NCI-H226 (cell line): ENCODE measurements around the gene LPP.

ENCODE experiments used
- DNase-seq: peaks from one replicate; pipeline ENCODE4 v3.0.0-alpha.2; 2015

LPP gene

DNA sequence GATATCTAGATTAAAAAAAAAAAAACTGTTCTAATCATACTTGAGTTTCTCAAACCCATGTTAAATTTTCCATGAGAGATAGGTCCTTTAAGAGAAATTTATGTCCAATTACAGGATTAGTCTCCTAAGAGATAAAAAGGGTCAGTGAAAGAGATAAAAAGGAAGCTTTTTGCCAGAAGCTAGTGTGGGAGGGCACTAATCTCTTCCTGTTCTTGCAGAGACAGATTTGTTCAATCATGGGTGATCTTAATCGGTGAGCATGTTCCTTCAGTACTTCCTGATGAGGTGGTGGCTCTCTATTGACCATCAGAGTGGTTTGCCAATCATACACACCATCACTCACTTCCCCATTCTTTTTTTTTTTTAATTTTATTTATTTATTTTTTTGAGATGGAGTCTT is 16.9 kb upstream of the LPP start:
- peak; percentile 50 for DNase-seq

DNA sequence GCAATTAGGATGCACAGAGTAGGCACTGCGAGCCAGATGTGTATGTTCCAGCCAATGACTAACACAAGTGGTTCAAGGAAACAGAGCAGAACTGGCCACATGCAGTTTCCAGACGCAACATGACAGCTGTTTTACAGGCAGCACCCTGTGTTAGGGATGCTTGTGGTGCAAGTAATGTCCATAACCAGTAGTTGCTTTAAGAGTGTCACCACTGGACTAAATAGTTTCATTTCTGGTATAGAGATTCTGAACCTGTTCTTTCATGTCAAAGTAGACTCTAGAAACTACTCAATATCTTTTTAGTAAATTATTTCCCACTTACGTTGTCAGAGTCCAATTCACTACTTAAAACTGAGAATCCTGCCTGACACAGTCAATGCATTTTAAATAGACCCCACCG is 14.5 kb upstream of the LPP start:
- no peak for DNase-seq

DNA sequence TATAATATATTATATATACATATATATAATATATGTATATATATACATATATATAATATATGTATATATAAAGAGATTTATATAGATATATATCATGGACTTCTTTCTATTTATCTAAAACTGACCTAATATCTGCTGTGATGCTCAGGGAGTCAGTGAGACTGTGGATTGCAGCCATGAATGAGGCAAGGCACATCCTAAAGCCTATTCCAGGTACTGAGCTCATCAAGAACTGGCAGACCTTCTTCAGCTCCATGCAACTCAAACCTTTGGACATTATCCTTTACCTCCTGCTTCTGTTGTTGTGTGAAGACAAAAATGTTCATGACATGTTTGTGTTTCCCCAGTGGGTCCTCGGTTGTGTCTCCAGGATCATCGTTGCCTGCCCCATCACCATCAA is 7.7 kb upstream of the LPP start:
- DNase-seq: no peak

DNA sequence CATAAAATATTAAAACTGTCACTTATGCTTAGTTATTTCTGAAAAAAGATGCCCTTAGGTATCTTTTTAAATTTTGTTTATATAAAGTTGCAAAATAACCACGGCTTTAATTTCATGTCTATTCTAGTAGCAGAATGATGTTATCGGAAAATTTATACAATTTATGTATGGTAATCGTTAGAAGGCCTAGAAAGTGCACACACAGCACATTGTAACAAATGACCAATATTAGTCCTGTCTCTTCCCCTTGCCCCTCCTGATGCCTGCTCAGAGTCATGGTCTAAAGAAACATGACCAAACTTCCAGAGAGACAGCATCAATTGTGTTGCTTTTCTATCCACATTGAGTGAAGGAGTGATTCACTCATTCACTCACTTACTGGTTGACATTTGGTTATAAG is 6.2 kb upstream of the LPP start:
- no peak for DNase-seq

DNA sequence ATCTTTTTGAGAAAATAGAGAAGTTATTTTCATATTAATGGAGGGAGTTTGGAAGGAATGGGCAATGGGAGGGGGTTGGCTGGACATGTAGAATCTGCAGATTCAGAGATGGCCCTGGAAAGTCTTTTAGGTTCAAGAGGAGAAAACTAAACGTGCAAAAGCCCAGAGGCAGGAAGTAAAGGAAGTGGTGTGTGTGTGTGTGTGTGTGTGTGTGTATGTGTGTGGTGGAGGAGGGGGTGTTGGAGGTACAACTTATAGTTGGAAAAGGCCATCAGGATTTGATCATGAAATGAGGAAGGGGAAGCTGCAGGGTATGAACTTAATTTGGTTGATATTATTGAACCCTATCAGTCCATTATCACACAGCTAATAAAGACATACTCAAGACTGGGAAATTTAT is 5.6 kb upstream of the LPP start:
- DNase-seq: no peak

DNA sequence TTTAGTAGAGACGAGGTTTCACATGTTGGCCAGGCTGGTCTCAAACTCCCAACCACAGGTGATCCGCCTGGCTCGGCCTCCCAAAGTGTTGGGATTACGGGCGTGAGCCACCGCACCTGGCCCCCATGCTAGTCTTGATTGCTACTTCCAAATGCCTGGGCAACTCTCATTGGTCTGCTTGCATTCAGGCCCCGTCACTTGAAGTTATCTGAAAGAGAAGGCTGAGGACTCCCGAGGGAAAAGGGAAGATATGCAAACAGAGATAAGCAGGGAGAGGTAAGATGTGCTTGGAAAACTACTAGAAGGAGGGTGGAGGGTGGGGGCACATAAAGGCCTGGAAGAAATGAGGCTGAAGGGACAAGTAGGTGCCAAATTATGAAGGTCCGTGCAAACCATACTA is 4.4 kb upstream of the LPP start:
- DNase-seq: no peak

DNA sequence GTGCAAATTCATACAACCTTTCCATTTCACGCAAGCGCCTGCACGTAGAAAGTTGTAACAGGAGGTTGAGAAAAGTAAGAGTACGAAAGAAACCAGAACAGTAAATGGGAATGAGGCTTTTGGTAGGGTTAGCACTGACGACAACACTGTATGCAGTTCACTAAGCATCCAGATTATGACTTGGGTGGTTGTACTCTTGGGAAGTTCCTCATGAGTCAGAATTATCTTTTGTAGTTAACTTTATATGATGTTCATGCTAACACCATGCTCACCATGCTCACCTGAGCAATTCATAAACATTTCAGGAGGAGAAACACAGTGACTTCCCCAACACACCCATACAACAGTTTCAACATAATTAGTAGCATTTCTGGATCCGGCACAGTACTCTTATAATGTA is 3.0 kb upstream of the LPP start:
- no peak for DNase-seq

DNA sequence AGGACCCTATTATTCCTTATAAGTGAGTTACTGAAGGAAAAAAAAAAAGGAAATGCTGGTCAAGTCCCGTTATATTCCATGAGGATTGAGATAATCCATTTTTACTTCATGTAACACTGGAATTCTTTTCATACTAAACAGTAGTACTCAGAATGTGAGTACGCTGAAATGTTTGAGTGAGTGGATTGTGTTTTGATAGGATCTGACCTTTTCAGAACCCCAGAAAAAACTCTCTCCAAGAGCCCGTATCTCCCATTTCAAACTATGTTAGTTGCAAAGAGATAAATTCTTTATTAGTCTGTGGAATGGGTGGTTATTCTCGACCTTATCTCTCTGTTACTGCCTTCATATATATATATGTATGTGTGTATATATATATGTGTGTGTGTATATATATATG is 2.5 kb upstream of the LPP start:
- DNase-seq: peak; percentile 40

DNA sequence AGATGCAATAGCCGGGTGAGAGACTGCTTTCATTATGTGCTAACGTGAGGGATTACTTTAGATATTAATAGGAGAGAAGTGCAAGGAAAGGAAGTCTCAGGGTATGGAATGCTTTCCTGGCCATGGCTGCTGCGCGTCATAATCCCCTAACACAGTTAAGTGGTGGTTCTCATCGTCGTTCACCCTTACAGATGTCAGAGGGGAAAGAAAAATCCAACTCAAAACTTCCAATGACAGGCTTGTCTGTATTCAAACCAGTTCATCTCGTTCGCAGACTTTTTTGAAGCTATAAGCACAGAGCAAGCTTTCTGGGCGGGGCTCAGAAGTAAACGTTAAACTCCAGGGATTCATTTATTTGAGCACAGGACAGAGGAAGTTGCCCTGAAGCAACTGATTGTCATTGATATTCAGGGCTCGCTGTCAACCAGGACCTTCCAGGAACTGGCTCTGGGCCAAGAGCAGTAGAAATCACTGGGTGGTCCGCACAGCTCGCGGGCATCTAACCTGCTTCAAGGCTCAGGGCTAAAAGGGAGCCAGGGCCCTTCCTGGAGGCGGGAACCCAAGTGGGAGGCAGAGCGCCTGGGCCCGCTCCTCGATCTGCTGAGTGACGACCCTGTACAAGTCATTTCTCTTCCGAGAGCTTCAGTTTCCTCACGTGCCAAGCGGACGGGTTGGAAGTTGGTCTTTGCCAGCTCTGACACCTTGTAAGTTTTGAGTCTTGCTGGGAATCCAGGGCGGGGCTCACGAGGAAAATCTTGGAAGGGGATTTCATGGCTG is 1.1 kb upstream of the LPP start:
- DNase-seq: peak; percentile 36

DNA sequence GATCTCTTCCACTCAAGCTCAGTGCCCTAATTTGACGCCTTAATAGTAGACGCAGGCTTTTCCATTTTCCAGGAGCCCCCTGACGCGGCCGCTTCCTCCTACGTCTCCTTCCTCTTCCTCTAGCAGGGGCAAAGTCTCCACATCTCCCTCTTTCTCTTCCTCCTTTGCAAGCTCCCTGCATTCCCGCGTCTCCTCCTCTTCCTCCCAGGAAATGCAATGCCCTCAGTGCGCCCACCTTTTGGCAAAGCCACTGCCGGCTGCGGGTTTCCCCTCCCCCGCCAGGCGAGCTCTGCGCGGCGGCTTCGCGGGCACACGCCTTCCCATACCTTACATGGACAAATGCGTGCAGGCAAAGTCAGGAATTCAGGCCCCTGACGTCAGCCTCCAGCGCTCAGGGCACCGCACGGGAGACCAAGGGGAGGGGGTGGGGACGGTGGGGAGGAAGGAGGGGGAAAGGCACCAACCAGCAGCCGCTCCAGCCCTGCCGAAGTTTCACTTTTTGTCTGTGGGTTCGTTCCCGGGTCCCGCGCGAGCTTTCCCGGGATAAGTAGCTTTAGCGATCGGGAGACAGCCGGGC is 432 bp upstream of the LPP start:
- peak; percentile 94 for DNase-seq

DNA sequence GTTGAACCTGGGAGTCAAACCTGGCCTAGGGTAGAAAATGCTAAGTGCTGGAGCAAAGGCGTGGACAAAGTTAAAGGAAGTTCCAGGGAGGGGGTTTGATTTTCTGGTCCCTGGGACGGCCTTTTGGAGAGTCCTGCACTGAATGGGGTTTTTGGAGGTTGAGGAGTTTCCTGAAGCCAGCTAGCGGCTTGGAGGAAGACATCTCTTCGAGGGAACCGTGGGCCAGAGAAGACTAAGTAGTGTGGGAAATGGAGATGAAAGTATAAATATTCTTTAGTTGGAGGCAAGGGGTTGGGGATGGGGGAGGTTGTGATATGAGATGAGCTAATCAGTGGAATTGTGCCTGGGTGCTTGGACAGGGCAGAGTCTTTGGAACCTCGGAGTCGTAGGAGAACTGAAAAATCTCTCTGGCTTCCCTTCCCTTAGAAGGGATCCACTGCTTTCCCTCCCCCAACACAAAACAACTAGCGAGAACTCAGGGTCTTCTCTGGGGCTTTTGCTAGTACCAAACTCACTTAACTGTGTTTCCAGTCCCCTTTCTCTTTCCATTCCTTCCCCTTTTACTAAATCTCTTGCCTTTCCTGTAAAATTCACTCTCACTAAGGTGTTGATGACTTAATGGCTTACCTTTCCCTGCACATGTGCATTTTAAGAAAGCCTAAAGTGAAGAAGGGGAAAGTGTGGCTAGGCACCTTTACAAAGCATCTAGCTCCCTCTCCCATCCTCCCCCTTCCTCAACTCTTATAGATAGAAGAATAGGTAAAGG is 1.0 kb downstream of the LPP start:
- DNase-seq: no peak

DNA sequence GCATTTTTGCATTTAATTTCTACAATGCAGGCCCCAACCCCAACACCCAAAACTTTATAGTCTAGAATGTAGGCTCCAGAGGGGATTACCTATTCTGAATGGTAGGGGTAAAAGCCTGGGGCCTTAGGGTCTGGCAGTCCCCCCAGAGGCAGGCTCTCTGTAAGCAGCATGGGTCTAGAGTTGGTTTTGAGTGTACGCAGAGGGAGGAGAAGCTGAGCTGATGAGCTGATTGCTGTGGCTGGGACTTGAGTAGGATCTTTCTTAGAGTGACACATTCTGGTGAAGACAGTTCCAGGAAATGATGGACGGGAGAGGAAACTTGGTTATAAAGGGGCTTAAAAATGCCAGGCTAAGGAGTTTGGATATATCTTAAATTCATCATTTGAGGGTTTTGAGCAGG is 2.1 kb downstream of the LPP start:
- no peak for DNase-seq

DNA sequence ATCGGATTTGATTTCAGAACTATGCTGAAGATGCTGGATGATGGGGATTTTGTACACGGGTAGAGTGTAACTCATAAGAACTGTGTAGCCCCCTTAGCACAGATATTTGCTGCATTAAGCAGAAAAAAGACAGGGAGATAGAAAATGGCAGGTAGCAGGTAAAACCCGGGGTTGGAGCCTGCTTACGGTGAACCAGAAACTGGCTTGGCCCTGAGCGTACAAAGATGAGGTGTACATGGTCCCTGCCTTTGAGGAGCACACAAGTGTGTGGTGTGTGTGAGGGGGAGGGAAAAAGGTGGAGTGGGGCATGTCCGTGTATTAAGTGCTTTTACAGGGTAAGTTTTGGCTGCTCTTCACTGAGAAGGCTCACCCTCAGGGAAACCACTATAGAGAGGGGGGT is 3.5 kb downstream of the LPP start:
- no peak for DNase-seq

DNA sequence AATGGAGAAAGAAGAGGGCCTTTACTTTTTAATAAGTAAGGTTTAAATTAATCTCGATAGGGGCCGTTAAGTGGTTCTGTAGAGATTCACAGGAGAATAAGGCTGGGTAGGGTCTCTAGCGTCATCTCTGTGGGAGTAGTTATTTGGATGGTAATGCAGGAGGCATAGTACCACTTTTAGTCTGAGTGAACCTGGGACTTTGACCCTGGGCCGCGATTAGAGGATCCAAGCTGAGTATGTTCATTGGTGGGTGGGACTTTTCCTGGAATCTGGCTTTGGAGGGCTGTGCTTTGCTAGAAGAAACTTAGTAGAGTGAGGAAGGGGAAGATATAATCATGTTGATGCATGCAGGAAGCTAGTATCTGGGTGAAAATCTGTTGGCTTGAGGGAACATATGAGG is 4.0 kb downstream of the LPP start:
- no peak for DNase-seq

DNA sequence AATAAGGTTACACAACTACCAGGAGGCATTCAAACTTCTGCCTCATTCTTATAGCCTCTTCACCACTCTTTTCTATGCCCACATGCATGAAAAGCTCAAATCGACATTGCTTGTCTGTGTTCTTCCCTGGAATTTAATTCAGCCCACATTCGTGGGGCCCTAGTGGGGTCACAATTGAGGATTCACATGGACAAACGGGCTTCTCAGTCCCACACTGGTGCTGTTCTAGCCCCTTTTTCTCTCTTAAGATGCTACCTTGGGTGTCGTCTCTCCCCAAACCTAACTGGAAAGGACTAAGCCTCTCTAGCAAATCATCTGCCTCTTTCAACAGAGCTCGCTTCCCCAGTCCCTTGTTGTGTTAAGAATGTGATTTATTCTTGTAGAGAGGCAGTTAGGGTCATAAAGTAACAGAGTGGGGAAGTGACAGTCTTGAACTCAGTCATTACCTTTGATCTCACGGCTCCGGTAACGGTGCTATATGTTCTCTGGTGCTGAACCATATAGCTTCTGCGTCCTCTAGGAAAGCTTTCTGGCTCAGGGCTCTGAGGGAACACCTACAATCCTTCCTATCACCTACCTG is 4.9 kb downstream of the LPP start:
- DNase-seq: no peak

DNA sequence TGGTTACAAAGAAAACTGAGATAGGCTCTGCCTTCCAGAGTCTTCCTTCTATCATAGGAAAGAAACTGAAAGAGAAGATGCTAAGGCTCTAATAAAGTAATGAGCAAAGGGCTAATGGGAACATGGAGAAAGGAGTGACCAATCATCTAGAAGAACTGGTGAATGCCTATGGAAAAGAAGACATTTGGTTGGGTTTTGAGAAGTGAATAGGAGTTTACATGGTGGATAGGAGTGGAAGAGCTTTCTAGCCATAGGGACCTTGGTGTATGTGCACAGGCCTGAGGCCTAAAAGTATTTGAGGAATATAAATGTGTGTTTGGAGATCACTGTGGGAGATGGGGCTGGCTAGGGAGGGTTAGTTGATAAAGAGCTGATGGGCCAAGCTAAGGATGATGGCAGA is 6.8 kb downstream of the LPP start:
- no peak for DNase-seq

DNA sequence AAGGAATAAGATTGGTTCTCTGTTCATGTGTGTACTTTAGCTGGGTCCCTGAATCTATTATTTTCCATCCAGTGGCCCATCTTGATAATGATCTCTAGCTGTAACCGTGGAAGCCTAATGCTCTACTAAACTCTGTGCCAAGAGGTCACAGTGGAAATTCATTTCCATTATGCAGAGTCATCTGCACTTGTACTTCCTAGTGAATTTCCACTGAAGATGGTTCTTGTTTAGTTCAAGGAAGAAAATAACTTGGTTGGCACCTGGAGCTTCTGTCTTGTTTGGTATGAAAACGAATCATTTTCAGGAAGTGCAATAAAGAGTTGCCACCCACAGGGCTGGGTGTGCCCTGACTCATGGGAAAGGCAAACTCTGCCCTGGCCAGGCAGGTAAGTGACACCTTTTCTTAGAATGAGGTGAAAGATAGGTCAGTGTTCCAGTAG is 10.3 kb downstream of the LPP start:
- DNase-seq: no peak

DNA sequence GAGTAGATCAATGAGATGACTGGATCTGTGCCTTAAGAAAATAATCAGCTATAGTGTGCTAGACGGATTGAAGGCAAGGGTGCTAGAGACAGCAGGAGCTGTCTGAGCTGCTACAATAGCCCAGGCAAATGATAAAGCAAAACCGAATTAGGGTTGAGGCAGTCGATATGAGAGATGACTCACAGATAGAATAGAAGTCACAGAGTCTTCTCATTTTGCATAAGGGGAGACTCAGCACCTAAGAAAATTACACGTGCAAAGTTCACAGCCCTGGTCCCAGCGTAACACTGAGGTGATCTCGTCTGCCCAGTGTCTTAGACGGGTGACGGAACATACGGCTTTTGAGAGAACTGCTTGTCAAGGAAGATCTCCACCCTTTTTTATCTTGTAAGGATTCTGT is 11.6 kb downstream of the LPP start:
- no peak for DNase-seq

DNA sequence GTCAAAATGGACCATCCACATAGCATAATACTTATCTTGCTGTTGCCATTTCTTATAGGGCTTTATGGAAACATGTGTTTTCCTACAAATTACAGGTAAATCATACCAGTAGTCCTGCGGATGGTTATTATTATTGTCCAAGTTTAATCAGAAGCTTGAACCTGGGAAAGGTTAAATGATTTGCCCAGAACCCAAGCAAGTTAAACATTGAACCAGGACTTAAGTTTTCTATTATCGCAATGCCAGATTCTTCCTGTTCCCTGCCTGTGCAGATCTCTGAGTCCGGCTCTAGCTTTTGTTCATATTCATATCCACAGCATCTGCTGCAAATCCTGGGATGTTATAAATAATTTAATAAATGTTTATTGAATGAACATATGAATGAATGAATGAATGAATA is 12.5 kb downstream of the LPP start:
- no peak for DNase-seq

DNA sequence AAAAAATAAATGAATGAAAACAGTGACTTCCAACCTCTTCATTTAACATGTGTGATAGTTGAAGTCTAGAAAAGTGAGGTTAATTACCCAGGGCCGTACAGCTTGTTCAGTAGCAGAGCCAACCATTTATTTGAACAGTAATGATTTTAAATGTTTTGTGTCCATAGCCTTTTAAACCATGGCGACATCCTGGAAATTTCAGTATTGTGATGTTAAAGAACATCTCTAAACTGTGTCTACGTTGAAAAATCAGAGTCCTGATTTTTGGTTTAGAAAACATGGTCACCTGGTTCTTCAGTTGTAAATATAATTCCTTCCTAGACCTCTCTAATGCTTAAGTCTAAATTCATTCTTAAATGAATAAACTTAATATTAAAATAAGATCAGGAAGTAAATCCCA is 14.2 kb downstream of the LPP start:
- no peak for DNase-seq

DNA sequence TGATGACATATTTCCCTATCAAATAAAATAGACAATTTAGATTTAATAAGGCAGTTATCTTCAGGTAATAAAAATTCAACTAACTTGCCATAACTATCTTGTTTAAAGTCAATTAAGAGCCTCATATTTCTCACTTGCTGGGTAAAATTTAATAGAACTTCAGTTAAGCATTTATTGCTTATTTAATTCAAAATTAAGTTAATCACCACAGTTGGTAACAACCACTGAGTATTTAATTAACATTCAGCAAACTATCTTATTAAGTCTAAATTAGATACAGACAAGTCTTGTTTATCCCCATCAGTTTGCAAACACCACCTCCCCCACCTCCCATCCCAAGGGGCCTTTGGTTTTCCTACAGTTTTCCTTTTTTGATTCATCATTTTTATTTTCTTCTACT is 14.7 kb downstream of the LPP start:
- no peak for DNase-seq

DNA sequence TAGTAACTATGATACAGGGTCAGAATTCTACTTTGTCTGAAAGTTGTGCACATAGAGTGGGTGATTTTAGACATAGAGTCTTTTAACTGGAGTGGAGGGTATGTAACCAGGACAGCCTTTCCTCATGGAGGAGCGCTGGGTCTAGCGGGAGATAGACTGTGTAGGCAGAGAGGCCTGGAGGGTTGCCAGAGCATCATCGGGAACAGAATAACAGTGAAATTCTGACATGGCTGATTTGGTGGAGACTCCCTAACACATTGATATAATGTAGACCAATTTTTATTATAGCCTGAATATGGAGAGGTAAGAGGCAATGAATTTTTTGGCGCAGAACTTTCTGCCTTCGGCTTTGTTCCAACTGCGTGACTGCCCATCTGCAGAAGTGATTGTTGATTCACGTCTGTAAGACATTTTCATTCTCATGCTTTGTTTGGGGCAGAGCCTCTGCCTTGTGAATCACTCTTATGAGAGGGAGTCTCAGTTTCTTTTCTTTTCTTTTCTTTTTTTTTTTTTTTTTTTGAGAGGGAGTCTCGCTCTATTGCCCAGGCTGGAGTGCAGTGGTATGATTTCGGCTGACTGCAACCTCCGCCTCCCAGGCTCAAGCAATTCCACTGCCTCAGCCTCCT is 16.0 kb downstream of the LPP start:
- no peak for DNase-seq
